Peyer's patch (tissue), 4 donors: ENCODE results near the gene LRRN4CL. TPM values are rescaled to one million over a fixed set of nuclear protein-coding genes. Genes with fewer than 3 reads are reported as not detected.
A peak's percentile ranks its signal among the peaks of the same experiment; 100 is the strongest.

Source experiments
- DNase-seq, 3 donors: peaks; one replicate each; pipeline ENCODE4 v3.0.0-alpha.2; 2017 to 2019
- H3K27ac ChIP-seq, 4 donors: fragments of 200-600 bp; sonication (generic); one replicate each; pipeline ENCODE4 v1.5.1; 2016 to 2019
- H3K27me3 ChIP-seq, 2 donors: fragments of 200-600 bp; sonication (generic); one replicate each; pipeline ENCODE4 v1.5.1; 2019
- H3K36me3 ChIP-seq, 3 donors: fragments of 200-600 bp; sonication (generic); one replicate each; pipeline ENCODE4 v1.5.1; 2016 to 2019
- H3K4me1 ChIP-seq, 4 donors: fragments of 200-600 bp; sonication (generic); one replicate each; pipeline ENCODE4 v1.5.1; 2016 to 2019
- H3K4me3 ChIP-seq, 4 donors: fragments of 200-600 bp; sonication (generic); 1 replicate in 3 of 4; 2 replicates in 1 of 4; pipeline ENCODE4 v1.5.1; 2016 to 2019; ENCODE audit warnings: mild to moderate bottlenecking in 1 of 4
- H3K9me3 ChIP-seq, 4 donors: fragments of 200-600 bp; sonication (generic); one replicate each; pipeline ENCODE4 v1.5.1; 2016 to 2019; ENCODE audit warnings: mild to moderate bottlenecking in 1 of 4
- CTCF ChIP-seq, 6 experiments: fragments of 450-650 bp in 4 of 6; fragments of 200-600 bp in 2 of 6; sonication (generic) in 1 of 6; IDR thresholded peaks; one replicate each; pipeline ENCODE4 v1.5.1; 2017 to 2019; ENCODE audit warnings: antibody characterized with exemption in 6 of 6, mild to moderate bottlenecking in 3 of 6, moderate library complexity in 1 of 6
- POLR2A ChIP-seq, 2 donors: fragments of 450-650 bp; IDR thresholded peaks; one replicate each; pipeline ENCODE4 v1.5.1; 2017; ENCODE audit warnings: antibody characterized with exemption in 2 of 2, mild to moderate bottlenecking in 2 of 2, moderate library complexity in 2 of 2
- total RNA-seq, 4 donors: library from RNA; depleted of rRNA; stranded (reverse); fragments of >200 nt; gene quantifications; one replicate each; pipeline ENCODE4 v1.1.0, GENCODE V29; 2016

Gene LRRN4CL
- total RNA-seq, 4 donors from 2014 or later: 5.4 to 11.6 (median 8.8) TPM

DNA sequence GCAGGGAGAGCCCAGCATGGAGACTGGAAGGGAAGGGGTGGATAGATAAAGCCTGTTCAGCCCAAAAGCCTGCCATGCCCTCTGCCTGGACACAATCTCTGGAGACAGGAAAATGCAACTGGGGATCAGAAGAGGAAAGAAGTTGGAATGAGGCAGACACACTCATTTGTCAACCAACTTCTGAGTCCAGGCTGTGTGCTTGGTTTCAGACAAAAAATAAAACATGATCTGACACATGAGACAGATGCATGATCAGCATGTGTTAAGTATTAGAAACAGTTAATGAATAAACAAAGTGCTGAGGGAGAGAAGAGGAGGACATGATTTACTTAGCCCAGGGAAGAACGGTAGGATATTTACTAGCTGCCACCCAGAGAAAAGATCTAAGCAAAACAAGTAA is 839 bp downstream of the LRRN4CL start:
- Histone ChIP-seq H3K9me3 (no peaks in the 10 kb centered on the region), H3K4me1 (peaks cover 0 to 8% (median 0%) of the 10 kb centered on the region in 4 donors), H3K4me3 (peak overlapping the region in 2 of 4 donors; percentile 8 to 27), H3K27ac (peak overlapping the region in 1 of 4 donors; percentile 74), H3K27me3 (no peaks in the 10 kb centered on the region), H3K36me3 (peaks cover 0 to 32% (median 0%) of the 10 kb centered on the region in 3 donors)
- no peak for DNase-seq
- TF ChIP-seq POLR2A (IDR thresholded peaks at IDR 0.05): no peak
- no peak for TF ChIP-seq CTCF (IDR thresholded peaks at IDR 0.05)

- Histone ChIP-seq H3K36me3 (peaks cover 0 to 25% (median 0%) of the 10 kb centered on the region in 3 donors), H3K9me3 (no peaks in the 10 kb centered on the region), H3K4me1 (peaks cover 0 to 8% (median 0%) of the 10 kb centered on the region in 4 donors), H3K27me3 (no peaks in the 10 kb centered on the region), H3K27ac (peak overlapping the region in 1 of 4 donors; percentile 1), H3K4me3 (peak overlapping the region in 3 of 4 donors; percentile 8 to 28 (median 27))
- no peak for TF ChIP-seq POLR2A (IDR thresholded peaks at IDR 0.05)
- no peak for TF ChIP-seq CTCF (IDR thresholded peaks at IDR 0.05)
- DNase-seq: no peak
Measured at GRCh38 chr11:62687508-62688396, 1.6 kb downstream of the LRRN4CL start.

- Histone ChIP-seq H3K9me3 (no peaks in the 10 kb centered on the region), H3K36me3 (peaks cover 0 to 5% (median 0%) of the 10 kb centered on the region in 3 donors), H3K27me3 (no peaks in the 10 kb centered on the region), H3K27ac (no peak overlapping the region), H3K4me1 (peaks cover 0 to 15% (median 3%) of the 10 kb centered on the region in 4 donors), H3K4me3 (no peak overlapping the region)
- no peak for TF ChIP-seq POLR2A (IDR thresholded peaks at IDR 0.05)
- no peak for TF ChIP-seq CTCF (IDR thresholded peaks at IDR 0.05)
- no peak for DNase-seq
Measured at GRCh38 chr11:62682518-62682917, 6.8 kb downstream of the LRRN4CL start.

DNA sequence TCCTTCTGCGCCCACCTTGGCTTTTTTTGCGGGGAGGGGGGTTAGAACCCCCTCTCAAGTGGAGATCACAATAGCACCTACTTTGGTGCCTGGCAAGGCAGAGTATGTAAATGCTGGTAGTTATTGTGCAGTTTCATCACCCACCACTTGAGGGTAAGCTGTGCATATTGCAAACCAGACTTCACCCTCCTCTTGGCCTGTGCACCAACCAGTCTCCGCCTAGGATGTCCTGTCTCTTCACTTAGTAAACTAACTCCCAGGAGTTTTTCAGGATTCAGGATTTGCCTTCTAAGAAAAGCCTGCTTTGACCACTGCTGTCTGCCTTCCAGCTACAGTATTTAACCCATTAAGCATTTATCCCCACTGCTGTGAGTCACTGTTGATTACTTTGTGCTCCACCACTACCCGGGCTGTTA is 8.5 kb downstream of the LRRN4CL start:
- TF ChIP-seq POLR2A (IDR thresholded peaks at IDR 0.05) (peak in 1 of 2 donors; percentile 19), CTCF (IDR thresholded peaks at IDR 0.05) (peak; percentile 24 to 72 (median 55))
- peaks cover 0 to 22% (median 0%) of the 10 kb centered on the region in 3 donors for H3K36me3 ChIP-seq
- H3K27me3 ChIP-seq: no peaks in the 10 kb centered on the region
- peaks cover 0 to 23% (median 4%) of the 10 kb centered on the region in 4 donors for H3K4me1 ChIP-seq
- no peak overlapping the region for H3K4me3 ChIP-seq
- peak overlapping the region in 1 of 4 donors; percentile 4 for H3K27ac ChIP-seq
- peak in 1 of 3 donors; percentile 69 for DNase-seq
- H3K9me3 ChIP-seq: no peaks in the 10 kb centered on the region

DNA sequence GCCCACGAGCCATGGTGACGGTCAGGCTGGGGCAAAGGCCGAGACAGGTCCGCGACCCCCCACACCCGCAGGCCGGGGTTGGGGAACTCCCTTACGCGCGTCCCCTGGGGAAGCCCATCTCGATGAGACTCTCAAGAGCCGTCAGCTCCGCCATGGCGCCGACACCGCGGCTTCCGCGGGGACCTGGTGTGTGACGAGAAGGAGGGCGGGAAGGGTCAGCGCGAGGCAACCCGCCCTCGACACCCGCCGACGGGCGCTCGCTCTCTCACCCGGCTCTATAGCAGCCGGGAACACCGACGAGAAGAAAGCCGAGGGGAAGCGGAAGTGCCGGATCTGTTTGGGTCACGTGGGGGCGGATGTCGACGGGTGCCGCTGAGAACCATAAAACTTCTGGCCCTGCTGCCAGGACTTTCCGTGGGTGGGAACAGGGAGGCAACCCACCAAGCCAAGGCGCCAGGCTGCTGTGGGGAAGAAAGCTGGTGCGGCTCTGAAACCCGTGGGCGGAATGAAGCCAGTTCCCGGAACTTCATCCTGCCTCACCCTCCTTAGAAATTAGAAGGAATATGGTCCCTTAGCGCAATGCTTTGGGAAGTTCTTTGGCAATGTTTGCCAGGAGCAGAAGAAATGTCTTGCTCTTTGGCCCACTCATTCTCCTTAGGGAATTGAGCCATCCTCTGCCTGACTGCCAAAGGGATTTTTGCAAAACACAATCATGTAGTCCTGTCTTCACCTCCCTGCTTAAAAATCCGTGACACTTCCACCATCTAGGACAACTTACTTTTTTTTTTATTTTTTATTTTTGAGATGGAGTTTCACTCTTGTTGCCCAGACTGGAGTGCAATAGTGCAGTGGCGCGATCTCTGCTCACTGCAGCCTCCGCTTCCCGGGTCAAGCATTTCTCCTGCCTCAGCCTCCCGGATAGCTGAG is 10.3 kb downstream of the LRRN4CL start, which contains the start of gene UBXN1:
UBXN1 (minus strand) TSS at position 304 of the 927 bp plus-strand sequence; CDS start at position 154, 150 bp downstream.
- peaks cover 0 to 32% (median 0%) of the 10 kb centered on the region in 3 donors for H3K36me3 ChIP-seq
- H3K4me3 ChIP-seq: peak within 1 kb of the TSS; percentile 78 to 97 (median 90)

More for the DNA sequence above, 10.3 kb downstream of the LRRN4CL start, which contains the start of gene UBXN1:
- Histone ChIP-seq H3K4me1 (peaks cover 0 to 23% (median 4%) of the 10 kb centered on the region in 4 donors), H3K9me3 (no peaks in the 10 kb centered on the region), H3K27ac (peak within 1 kb of the TSS; percentile 79 to 92 (median 89)), H3K27me3 (no peaks in the 10 kb centered on the region)
- TF ChIP-seq CTCF (IDR thresholded peaks at IDR 0.05) (no peak), POLR2A (IDR thresholded peaks at IDR 0.05) (peak; percentile 61 to 80)
- peak; percentile 87 to 95 (median 89) for DNase-seq
